PFSK-1 (cell line): ENCODE results near the gene ATAD3B.

Experiments used
- FOXP2 ChIP-seq: optimal IDR thresholded peaks from 2 replicates; pipeline ENCODE3; 2011; ENCODE audit warnings: borderline replicate concordance, control low read depth, inconsistent platforms; ENCODE audit not compliant: insufficient read depth; ENCODE audit errors: extremely low read length, extremely low read depth
- POLR2AphosphoS5 ChIP-seq: IDR thresholded peaks from 2 replicates; pipeline ENCODE4 v1.6.1; 2012; ENCODE audit warnings: low read depth, mild to moderate bottlenecking, control low read depth, low read length, moderate library complexity
- SIN3A ChIP-seq: IDR thresholded peaks from 2 replicates; pipeline ENCODE4 v1.6.1; 2012; ENCODE audit warnings: mild to moderate bottlenecking, low read length, moderate library complexity, borderline replicate concordance; ENCODE audit not compliant: insufficient read depth
- TAF1 ChIP-seq: IDR thresholded peaks from 2 replicates; pipeline ENCODE4 v1.6.1; 2012; ENCODE audit warnings: low read length, control low read depth, borderline replicate concordance; ENCODE audit not compliant: insufficient read depth
- TF ChIP-seq, protein P1 (sequence below), 2 experiments: IDR thresholded peaks; 2 replicates each; pipeline versions ENCODE4 v1.6.1 to v1.8.0; 2011 to 2012; ENCODE audit warnings: low read depth in 2 of 2, low read length in 2 of 2, control low read depth in 1 of 2, inconsistent platforms in 1 of 2, mild to moderate bottlenecking in 1 of 2, moderate library complexity in 1 of 2; ENCODE audit not compliant: insufficient read depth in 1 of 2

ATAD3B gene

DNA sequence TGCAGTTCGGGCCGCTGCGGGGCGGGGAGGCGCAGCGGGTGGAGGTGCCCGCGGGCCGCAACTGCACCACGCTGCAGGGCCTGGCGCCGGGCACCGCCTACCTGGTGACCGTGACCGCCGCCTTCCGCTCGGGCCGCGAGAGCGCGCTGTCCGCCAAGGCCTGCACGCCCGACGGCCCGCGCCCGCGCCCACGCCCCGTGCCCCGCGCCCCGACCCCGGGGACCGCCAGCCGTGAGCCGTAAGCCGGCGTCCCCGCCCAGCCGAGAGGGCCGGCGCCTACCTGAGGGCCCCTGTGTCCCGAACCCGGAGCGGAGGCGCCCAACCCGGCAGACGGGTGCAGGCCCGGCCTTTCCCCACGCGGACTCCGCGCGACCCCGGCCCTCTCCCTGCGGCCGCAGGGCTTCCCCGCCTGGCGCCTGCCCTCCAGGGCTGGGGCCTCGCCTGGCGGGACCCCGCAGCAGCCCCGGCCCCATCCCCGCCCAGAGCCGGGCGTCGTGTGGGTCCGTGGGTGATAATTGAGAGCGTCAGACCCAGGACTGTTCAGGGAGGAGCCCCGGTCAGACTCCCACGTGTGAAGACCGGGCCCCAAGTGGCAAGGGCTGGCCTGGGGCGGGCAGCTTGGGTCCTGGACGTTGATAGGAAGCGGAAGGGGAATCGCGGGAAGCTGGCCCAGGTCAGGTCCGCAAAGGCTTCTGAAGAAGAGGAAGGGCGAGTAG lies 31.9 kb upstream of the ATAD3B start:
- TF ChIP-seq, protein P1, sequence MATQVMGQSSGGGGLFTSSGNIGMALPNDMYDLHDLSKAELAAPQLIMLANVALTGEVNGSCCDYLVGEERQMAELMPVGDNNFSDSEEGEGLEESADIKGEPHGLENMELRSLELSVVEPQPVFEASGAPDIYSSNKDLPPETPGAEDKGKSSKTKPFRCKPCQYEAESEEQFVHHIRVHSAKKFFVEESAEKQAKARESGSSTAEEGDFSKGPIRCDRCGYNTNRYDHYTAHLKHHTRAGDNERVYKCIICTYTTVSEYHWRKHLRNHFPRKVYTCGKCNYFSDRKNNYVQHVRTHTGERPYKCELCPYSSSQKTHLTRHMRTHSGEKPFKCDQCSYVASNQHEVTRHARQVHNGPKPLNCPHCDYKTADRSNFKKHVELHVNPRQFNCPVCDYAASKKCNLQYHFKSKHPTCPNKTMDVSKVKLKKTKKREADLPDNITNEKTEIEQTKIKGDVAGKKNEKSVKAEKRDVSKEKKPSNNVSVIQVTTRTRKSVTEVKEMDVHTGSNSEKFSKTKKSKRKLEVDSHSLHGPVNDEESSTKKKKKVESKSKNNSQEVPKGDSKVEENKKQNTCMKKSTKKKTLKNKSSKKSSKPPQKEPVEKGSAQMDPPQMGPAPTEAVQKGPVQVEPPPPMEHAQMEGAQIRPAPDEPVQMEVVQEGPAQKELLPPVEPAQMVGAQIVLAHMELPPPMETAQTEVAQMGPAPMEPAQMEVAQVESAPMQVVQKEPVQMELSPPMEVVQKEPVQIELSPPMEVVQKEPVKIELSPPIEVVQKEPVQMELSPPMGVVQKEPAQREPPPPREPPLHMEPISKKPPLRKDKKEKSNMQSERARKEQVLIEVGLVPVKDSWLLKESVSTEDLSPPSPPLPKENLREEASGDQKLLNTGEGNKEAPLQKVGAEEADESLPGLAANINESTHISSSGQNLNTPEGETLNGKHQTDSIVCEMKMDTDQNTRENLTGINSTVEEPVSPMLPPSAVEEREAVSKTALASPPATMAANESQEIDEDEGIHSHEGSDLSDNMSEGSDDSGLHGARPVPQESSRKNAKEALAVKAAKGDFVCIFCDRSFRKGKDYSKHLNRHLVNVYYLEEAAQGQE (IDR thresholded peaks at IDR 0.05; ENCODE audit: insufficient read depth in 1 of 2, low read depth in 2 of 2, low read length in 2 of 2) = no peak
- TF ChIP-seq SIN3A (no peak), POLR2AphosphoS5 (no peak), TAF1 (no peak), FOXP2 (no peak)

DNA sequence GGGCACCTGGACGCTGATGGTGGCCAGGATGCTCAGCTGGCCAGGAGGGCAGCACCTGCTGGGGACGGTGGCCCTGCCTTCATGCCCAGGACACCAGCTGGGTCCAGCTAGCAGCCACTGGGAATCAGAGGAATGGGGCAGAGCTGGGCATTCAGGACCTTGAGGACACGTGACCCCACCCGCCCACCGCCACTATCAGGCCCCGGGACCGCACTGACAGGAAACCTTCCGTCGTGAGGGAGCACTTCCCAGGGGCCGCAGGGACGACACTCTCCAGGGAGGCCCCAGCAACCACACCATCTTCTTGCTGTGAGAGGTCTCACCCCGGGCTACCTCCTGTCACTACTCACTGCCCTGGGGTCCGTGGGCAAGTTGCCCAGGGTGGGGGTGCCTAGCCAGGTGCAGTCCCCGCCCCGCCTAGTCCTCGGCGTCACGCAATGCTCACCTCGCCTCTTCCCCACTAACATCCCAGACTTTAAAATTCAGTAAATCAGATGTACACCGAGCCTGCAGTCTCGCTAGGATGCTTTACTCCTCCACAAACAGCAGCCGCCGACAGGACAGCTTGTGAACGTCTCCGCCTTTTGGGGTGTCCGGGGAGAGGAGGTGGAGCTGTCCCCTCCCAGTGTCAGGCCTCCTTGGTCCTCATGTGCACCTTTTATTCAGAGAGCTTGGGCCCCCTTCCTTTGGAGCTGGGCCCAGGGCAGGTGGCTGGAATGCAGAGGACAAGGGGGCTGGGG lies 31.1 kb upstream of the ATAD3B start:
- TF ChIP-seq SIN3A (no peak), FOXP2 (no peak)
- TF ChIP-seq, protein P1 (IDR thresholded peaks at IDR 0.05; ENCODE audit: insufficient read depth in 1 of 2, low read depth in 2 of 2, low read length in 2 of 2) = no peak

DNA sequence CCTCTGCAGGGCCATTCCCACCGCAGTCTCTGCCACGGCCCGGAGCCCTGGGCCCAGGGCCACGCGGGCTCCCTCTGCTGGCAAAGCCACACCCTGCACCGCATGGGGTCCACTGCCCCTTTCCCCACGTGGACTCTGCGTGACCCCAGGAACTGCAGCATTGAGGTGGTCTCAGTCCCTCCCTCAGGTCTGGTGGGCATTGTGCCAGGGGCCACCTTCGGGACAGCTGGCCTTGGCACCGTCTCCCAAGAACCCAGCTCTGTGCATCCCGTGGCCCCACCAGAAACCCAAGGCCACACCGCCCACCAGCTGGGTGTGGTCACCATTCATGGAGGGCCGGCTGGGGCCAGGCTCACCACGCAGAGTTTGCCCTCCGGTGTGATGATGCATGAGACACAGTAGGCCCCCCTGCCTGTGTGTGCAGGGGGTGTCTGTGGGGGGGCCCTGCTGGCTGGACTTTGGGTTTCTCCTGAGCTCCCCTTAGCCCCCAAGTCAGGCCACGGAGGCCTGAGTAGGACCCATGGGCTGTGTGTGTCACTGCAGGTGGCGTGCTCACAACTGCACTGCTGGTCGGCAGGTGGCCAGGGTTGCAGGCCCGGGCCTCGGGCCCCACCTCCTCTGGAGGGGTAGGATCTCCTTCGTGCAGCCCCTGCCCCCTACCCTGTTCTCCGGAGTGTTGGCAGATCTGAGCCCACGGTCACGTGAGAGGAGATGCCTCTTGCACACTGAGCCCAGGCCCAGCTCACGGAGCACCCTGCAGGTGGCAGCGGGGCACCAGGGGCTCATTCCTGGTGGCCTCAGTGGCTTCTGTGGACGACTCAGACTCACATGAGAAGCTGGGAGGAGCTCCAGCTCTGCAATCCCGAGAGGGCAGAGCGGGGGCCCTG lies 30.3 kb upstream of the ATAD3B start:
- TF ChIP-seq TAF1 (no peak), POLR2AphosphoS5 (0 out of 2 replicates have a peak, but pooled peaks have one; percentile 29), SIN3A (no peak)
- TF ChIP-seq, protein P1 (IDR thresholded peaks at IDR 0.05; ENCODE audit: insufficient read depth in 1 of 2, low read depth in 2 of 2, low read length in 2 of 2) = no peak

DNA sequence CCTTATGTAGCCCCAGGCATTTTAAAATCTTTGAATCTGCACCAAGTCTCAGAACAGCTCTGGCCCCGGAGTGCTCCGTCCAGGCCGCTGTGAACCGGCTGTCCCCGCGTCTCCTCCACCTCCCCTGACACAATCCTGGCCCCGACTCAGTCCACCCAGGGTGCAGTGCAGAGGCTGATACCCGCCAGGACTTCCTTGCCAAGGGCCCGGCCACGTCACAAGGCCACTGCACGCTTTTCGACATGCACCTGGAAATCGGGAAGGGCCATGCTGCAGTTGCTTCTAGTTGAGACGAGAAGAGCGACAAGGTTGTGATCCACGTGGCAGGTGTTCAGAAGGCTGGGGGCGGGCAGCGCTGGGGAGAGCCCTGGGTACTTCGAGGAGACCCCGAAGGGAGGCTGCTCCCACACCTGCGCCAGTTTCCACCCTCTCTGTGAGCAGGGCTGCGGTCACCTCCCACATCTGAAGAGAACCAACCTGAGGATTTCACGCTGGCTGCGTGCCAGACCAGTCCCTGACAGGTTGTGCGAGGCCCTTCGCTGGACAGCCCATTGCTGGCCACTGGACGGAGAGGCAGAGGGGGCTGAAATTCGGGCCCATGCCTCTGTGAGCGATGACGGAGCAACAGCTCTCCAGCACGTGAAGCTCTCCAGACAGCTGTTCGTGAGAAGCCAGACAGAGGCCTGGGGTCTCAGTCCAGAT lies 29.3 kb upstream of the ATAD3B start:
- TF ChIP-seq POLR2AphosphoS5 (no peak), SIN3A (no peak), FOXP2 (no peak), TAF1 (no peak)
- TF ChIP-seq, protein P1 (IDR thresholded peaks at IDR 0.05; ENCODE audit: insufficient read depth in 1 of 2, low read depth in 2 of 2, low read length in 2 of 2) = no peak
